Measurements from ENCODE around the gene NMNAT2. TPM values are rescaled to one million over a fixed set of nuclear protein-coding genes. Genes with fewer than 3 reads are reported as not detected.

Gene NMNAT2
- total RNA-seq, 1 experiment from 2014 or later: 11.4 TPM

GRCh38 chr1:183289051-183289496, 129.1 kb downstream of the NMNAT2 start:
- Histone ChIP-seq H4K8ac (replicated peaks; ENCODE audit: insufficient read length, low read depth, low read length) (no peak overlapping the region), H2BK5ac (ENCODE audit: insufficient read length, low read length) (no peak overlapping the region), H3T11ph (ENCODE audit: low read length) (no peak overlapping the region), H2BK12ac (ENCODE audit: insufficient read length, low read depth, low read length) (no peak overlapping the region), H3K79me1 (ENCODE audit: insufficient read depth, low read depth, low read length, poor library complexity, severe bottlenecking) (no peaks in the 10 kb centered on the region), H3K56ac (ENCODE audit: insufficient read length, low read depth, low read length) (no peak overlapping the region), H3K18ac (ENCODE audit: insufficient read length, low read depth, low read length) (no peak overlapping the region), H2AK5ac (ENCODE audit: insufficient read length, low read length) (no peak overlapping the region), H3K79me2 (ENCODE audit: insufficient read depth, low read length) (no peaks in the 10 kb centered on the region), H3K4me2 (ENCODE audit: insufficient read depth, insufficient read length, low read length) (no peak overlapping the region), H3K4me1 (ENCODE audit: insufficient read depth, low read length) (peaks cover 10% of the 10 kb centered on the region; the same call in 1 of the 2 replicates), H4K20me1 (ENCODE audit: control insufficient read depth, insufficient read depth, insufficient read length) (no peaks in the 10 kb centered on the region), H3K9ac (ENCODE audit: extremely low read depth, insufficient read length, low read length) (no peak overlapping the region), H3K23ac (ENCODE audit: insufficient read length, low read depth, low read length) (no peak overlapping the region), H3K23me2 (ENCODE audit: insufficient read length, low read depth, low read length, poor library complexity, severe bottlenecking) (no peaks in the 10 kb centered on the region), H2AFZ (ENCODE audit: low read length) (no peak overlapping the region), H3K27ac (ENCODE audit: insufficient read length, low read depth, low read length) (no peak overlapping the region), H3K27me3 (ENCODE audit: insufficient read depth, low read length) (no peaks in the 10 kb centered on the region), H4K5ac (ENCODE audit: insufficient read length, low read depth, low read length) (no peak overlapping the region), H2BK15ac (ENCODE audit: low read depth, low read length) (no peak overlapping the region), H3K14ac (ENCODE audit: insufficient read depth, low read length) (no peak overlapping the region), H4K91ac (ENCODE audit: insufficient read length, low read depth, low read length) (no peak overlapping the region), H3K4ac (ENCODE audit: low read depth, low read length) (no peak overlapping the region), H2BK120ac (ENCODE audit: low read depth, low read length, poor library complexity, severe bottlenecking) (no peak overlapping the region), H3K9me3 (ENCODE audit: control insufficient read depth, low read depth, low read length) (no peaks in the 10 kb centered on the region), H2BK20ac (ENCODE audit: low read depth, low read length, poor library complexity, severe bottlenecking) (no peak overlapping the region)
- H3K27me3 Mint-ChIP-seq (ENCODE audit: low read depth): no peaks in the 10 kb centered on the region
- peaks cover 0 to 3% of the 10 kb centered on the region in 2 experiments; a peak in 2 of 5 replicates for H3K9me3 Mint-ChIP-seq
- H3K36me3 Mint-ChIP-seq (ENCODE audit: insufficient read depth in 1 of 3, low read depth in 3 of 3): peaks cover 3 to 9% (median 4%) of the 10 kb centered on the region in 3 experiments; a peak in 5 of 7 replicates
- peaks cover 28 to 30% of the 10 kb centered on the region in 2 experiments for H3K4me1 Mint-ChIP-seq
- no peak for TF ChIP-seq CTCF (conservative IDR thresholded peaks at IDR 0.05)
- no peak for DNase-seq
- H3K4me3 Mint-ChIP-seq: no peak overlapping the region
- WGBS (ENCODE audit: extremely low coverage, insufficient read length, low lambda C conversion rate): no CpG with 5 or more reads among the region's 9 CpGs
- no peak overlapping the region for H3K27ac Mint-ChIP-seq
